ENCODE data around the gene WDFY4.

Gene WDFY4

DNA sequence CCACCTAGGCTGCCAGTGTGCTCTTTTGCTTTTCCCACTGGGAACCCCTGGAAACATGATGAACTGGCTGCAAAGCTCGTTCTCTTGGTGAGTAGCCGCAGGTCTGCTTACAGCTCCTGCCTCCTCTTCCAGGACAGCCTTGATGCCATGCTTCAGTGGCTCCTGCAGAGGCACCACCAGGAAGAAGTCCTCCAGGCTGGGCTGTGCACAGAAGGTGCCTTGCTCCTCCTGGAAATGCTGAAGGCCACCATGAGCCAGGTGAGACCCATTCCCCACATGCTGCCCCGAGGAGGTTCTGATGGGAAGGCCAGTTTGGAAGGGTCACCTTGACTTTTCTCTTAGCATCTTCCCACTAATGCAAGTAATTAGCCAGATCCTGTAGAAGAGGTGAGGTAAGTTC lies 129.2 kb downstream of the WDFY4 start:
- no peak overlapping the region for H3K4me3 ChIP-seq (ENCODE audit: low read depth, low read length)
- no peak for DNase-seq (ENCODE audit: low read depth)
- TF ChIP-seq, protein P1, sequence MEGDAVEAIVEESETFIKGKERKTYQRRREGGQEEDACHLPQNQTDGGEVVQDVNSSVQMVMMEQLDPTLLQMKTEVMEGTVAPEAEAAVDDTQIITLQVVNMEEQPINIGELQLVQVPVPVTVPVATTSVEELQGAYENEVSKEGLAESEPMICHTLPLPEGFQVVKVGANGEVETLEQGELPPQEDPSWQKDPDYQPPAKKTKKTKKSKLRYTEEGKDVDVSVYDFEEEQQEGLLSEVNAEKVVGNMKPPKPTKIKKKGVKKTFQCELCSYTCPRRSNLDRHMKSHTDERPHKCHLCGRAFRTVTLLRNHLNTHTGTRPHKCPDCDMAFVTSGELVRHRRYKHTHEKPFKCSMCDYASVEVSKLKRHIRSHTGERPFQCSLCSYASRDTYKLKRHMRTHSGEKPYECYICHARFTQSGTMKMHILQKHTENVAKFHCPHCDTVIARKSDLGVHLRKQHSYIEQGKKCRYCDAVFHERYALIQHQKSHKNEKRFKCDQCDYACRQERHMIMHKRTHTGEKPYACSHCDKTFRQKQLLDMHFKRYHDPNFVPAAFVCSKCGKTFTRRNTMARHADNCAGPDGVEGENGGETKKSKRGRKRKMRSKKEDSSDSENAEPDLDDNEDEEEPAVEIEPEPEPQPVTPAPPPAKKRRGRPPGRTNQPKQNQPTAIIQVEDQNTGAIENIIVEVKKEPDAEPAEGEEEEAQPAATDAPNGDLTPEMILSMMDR (IDR thresholded peaks at IDR 0.05; ENCODE audit: control insufficient read depth, extremely low read depth, insufficient read depth) = no peak

DNA sequence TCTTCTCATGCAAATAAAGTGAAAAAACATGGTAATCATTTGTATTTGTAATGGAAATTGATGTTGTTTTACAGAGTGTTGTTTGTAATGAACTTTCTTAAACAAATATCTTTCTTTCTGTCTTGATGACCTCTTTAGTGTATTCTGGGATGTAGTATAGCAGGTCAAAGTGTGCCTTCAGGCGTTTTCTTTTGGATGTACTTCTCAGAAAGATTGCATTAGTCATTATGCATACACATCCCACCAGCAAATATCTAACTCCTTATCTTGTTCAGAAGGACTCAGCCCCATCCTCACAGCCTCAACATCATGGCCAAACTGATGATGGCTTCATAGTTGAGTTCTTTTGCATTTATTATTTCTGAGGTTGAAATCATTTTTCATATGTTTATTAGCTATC lies 130.3 kb downstream of the WDFY4 start:
- H3K4me3 ChIP-seq (ENCODE audit: low read depth, low read length) = no peak overlapping the region
- TF ChIP-seq, protein P1 (IDR thresholded peaks at IDR 0.05; ENCODE audit: control insufficient read depth, extremely low read depth, insufficient read depth) = no peak
- no peak for DNase-seq (ENCODE audit: low read depth)

DNA sequence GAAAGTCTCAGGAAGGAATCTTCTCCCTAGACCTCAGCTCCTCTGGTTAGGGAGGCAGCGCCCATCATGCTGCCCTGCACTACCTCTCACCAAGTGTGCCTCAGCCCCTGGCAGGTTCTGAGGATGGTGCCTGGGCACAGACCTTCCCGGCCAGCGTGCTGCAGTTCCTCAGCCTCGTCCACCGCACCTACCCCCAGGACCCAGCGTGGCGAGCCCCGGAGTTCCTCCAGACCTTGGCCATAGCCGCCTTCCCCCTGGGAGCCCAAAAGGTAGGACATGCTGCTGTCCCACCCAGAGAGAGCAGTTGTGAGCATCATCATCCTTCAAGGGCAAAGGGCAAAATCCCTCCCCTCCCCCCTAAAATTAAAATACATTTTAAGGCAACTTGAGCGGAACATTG lies 132.5 kb downstream of the WDFY4 start:
- no peak overlapping the region for H3K4me3 ChIP-seq (ENCODE audit: low read depth, low read length)
- no peak for DNase-seq (ENCODE audit: low read depth)
- TF ChIP-seq, protein P1 (IDR thresholded peaks at IDR 0.05; ENCODE audit: control insufficient read depth, extremely low read depth, insufficient read depth) = no peak

DNA sequence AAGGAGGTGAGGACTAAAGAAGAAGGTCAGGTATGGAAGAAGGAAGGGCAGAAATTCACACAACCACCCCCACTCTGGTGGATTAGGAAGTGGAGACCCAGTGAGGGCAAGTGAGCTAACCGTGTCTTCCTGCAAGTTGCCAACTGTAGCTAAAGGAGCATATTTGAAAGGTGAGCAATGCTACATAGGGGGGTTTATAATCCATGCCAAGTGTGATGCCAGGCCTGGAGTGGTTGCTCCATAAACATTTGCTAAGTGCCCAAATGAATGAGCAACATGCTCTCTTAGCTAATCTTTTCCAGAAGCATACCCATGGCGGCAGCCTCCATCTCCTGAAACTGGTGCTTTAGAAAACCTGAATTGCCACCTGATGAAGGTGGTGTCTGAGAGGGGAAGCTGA lies 133.4 kb downstream of the WDFY4 start:
- TF ChIP-seq, protein P1 (IDR thresholded peaks at IDR 0.05; ENCODE audit: control insufficient read depth, extremely low read depth, insufficient read depth) = no peak
- H3K4me3 ChIP-seq (ENCODE audit: low read depth, low read length) = no peak overlapping the region
- no peak for DNase-seq (ENCODE audit: low read depth)

DNA sequence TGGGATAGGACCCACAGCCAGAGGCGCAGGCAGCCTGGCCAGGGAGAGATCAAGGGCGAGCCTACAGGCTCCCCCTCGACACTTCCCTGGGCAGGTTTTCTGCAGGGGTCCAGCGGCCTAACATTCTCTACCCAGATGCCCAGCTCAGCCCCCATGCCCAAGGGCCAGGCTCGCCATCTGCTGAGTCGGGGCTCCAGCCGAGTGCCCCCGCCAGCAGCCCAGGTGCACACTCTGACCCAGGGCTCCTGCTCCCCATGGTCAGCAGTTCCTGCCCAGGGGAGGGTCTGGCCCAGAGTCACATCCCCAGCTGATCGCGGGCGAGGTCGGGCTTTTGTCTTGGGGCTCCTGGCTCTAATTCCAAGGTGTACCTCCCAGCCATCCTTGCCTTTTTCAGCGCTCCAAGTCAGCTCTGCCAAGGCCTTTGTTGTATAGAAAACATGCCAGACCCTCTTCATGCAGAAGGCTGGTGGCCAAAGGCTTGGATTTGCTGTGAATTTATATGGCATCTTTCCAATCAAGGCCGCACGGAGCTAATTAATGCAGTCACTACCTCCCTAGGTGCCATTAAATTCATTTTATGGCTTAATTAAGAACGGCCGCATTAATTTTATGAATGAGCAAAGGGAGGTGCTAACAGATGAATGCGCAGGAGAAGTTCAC lies 134.3 kb downstream of the WDFY4 start:
- no peak overlapping the region for H3K4me3 ChIP-seq (ENCODE audit: low read depth, low read length)
- DNase-seq (ENCODE audit: low read depth) = no peak
- TF ChIP-seq, protein P1 (IDR thresholded peaks at IDR 0.05; ENCODE audit: control insufficient read depth, extremely low read depth, insufficient read depth) = no peak

DNA sequence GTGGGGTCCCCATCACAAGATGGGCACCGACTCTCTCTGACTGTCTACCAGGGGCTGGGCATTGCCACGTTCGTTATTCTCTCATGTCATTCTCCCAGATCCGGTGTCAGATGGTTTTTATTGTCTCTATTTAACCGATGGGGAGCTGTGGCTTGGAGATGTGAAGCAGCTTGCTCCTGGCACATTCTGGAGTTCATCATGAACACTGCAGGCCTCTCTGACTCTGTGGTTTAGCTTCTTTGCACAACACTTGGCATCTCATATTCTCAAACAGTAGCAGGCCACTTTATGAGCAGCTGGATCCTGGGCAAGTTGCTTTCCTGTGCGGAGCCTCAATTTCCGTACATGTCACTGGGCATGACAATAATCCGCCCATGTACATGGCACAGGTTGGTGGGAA lies 135.1 kb downstream of the WDFY4 start:
- TF ChIP-seq, protein P1 (IDR thresholded peaks at IDR 0.05; ENCODE audit: control insufficient read depth, extremely low read depth, insufficient read depth) = no peak
- no peak for DNase-seq (ENCODE audit: low read depth)
- no peak overlapping the region for H3K4me3 ChIP-seq (ENCODE audit: low read depth, low read length)

DNA sequence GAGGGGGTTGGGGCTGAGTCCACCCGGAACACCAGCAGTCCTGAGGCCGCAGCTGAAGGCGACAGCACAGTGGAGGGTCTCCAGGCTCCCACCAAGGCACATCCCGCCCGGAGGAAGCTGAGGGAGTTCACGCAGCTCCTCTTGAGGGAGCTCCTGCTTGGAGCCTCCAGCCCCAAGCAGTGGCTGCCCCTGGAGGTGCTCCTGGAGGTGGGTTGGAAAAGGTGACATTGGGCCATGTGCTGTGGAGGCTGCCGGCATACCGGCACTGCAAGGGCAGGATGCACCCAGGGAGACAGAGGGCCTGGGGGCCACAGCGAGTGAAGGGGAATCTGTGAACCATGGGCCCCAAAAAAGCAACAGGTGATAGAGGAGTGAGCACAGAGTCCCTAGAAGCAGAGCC lies 135.6 kb downstream of the WDFY4 start:
- no peak for DNase-seq (ENCODE audit: low read depth)
- no peak overlapping the region for H3K4me3 ChIP-seq (ENCODE audit: low read depth, low read length)
- TF ChIP-seq, protein P1 (IDR thresholded peaks at IDR 0.05; ENCODE audit: control insufficient read depth, extremely low read depth, insufficient read depth) = no peak

Data from LNCaP clone FGC (cell line).